DMS 273 (cell line): ENCODE data around the gene KLHL3.

Experiments
- DNase-seq: peaks from one replicate; lab custom pipeline; 2025; ENCODE audit not compliant: unreplicated experiment; lab: John Stamatoyannopoulos, UW

KLHL3 gene

DNA sequence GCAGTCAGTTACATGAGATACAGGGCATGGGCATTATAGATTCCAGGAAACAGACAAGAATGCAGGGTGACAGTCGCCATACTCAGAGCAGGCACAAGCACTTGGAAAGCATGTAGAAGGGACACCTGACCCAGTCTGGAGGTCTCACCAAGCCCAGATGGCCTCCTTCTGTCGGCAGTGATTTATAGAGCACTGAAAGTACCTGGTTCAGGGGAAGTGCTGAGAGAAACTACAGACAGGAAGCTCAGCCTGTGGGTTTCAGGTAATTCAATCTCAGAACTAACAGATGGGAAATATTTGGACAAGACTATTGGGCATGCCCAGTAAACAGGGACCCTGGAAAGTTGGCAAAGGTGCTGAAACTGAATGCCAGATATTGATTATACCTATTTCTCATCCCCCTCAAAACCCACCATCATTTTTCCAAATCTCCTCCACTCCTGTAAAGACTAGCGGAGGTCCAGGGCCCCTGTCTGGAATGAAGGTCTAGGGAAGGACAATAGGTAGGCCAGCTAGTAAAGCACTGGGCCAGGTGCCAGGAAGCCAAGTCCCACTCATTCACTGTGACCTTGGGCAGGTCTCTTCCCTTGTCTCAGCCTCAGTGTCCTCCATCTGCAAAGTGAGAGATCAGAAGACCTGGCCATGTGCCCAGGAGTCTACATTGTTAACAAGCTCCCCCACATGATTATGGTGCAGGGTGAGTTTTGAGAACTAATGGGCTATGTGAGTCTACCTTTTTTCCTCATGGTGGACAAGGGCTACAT is 26.9 kb downstream of the KLHL3 start:
- peak; percentile 57 for DNase-seq

DNA sequence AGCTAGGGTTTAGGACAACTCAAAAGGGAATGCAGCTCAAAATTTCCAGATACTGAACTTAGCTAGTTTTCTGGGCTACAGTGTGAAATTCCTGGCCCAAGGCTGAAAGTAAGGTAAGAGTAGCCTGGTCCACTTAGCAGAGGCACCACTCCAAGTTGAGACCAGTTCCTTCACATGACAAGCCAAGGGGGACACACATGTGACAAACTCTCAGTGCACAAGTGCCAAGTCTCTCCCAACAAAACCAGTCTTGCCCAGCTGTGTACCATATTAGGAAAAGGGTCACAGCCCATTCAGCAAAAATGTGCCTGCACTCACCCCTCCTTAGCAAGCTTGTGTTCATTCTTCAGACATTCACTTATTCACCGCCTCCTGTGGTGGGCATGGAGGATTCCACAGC is 27.8 kb downstream of the KLHL3 start:
- DNase-seq = no peak

DNA sequence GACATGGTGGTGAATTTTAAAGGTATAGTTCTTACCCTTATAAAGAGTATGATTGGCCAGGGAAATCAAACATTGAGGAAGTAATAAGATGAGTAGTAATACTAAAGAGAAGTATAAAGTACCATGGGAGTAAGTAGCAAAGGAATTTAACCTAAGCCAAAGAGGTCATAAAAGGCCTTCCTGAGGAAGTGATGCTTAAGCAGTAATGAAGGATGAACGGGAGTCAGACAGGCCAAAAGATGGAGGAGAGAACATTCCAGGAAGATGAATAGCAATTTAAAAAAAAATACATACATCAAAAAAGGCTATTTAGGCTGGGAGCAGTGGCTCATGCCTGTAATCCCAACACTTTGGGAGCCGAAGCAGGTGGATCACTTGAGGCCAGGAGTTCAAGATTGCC is 29.0 kb downstream of the KLHL3 start:
- DNase-seq = no peak

GRCh38 chr5:137705106-137705505 is 30.8 kb downstream of the KLHL3 start:
- no peak for DNase-seq

GRCh38 chr5:137703565-137703964 is 32.3 kb downstream of the KLHL3 start:
- no peak for DNase-seq

GRCh38 chr5:137700282-137700680 is 35.6 kb downstream of the KLHL3 start:
- no peak for DNase-seq

- peak; percentile 66 for DNase-seq
Measured at GRCh38 chr5:137699336-137700281, 36.3 kb downstream of the KLHL3 start.

GRCh38 chr5:137696481-137696880 is 39.4 kb downstream of the KLHL3 start:
- no peak for DNase-seq

- DNase-seq = no peak
Measured at GRCh38 chr5:137695651-137696428, 40.0 kb downstream of the KLHL3 start.

- no peak for DNase-seq
Measured at GRCh38 chr5:137693951-137694721, 41.8 kb downstream of the KLHL3 start.

GRCh38 chr5:137693307-137693950 is 42.5 kb downstream of the KLHL3 start:
- no peak for DNase-seq

DNA sequence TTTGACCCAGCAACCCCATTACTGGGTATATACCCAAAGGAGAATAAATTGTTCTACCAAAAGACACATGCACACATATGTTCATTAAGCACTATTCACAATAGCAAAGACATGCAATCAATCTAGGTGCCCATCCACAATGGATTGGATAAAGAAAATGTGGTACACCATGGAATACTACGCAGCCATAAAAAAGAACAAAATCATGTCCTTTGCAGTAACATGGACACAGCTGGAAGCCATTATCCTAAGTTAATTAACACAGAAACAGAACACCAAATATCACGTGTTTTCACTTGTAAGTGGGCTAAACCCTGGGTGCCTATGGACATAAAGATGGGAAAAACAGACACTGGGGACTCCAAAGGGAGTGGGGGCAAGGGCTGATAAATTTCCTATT is 46.6 kb downstream of the KLHL3 start:
- no peak for DNase-seq

DNA sequence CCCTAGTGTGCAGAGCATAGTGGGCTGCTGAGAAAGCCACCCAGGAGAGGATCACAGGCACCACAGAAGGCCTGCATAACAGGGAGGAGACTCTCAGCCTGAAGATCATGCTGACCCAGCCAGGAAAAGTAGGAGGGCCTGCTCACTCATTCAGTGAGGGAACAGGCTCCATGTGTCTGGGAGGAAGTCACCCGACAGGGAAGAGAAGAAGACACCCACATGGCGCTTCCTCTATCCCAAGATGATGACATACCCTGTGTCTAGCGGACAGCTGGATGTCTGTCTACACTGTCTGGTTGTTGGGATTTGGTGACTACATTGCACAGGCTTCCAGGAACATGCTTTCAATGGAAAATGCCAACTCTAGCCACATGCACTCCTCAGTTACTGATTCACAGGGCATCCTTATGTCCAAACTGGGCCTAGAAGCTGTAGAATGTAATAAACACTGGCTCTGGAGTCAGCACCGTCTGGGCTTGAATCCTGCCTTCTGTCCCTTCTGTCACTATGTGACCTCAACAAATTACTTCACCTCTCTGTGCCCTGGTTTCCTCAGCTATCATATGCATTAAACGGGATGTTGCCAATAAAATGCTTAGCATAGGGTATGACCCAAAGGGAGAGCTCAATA is 47.6 kb downstream of the KLHL3 start:
- peak; percentile 66 for DNase-seq

DNA sequence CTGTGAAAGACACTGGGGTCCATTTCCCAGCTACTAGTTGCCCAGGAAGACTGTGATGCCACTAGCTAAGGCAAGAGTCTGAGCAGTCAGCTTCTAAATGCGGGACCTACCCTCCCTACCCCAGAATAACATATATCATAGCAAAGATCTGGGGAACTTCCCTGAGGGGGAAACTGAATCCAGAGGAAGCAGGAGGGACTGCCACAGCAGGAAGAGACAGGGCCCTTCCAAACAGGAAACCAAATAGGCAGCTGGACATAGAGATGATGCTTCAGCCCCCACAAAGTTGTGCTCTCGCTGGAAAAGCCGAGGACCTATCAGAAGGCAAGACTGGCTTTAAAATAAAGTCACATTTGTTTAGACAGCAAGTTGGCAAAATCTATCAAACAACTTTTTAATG is 51.1 kb downstream of the KLHL3 start:
- DNase-seq = no peak

DNA sequence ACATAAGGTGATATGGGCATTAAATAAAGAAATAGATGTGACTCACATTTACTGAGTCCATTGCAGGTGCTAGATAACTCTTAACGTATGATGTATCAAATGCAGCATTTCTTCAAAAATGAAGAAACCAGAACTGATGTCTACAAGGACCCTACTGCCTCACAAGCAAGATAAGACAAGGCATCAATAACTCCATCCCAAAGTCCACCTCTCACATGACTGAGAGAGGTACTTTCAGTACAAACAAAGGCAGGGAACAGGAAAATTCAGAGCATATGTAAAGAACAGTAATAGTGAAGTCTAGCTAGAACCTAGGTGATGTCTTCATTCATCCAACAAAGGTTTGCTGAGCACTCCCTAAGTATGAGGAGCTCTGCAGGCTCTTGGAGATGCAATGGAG is 54.7 kb downstream of the KLHL3 start:
- DNase-seq = no peak

DNA sequence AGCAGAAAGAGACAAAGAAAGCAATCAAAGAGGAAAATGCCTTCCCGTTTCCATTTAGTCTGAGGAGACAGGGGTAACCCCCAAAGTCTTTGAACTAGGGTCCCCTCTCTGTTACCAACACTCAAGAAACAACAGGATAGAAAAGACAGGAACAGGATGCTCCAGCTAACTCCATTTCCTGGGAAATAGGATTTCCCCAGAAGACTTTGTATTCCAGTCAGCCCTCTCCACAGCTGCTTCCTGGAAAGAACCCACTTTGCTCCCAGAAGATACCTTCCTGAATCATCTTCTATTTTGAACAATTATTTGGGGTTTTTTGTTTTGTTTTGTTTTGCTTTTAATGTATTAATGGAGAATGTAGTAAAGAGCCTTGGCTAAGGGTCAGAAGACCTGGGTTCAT is 56.0 kb downstream of the KLHL3 start:
- DNase-seq = no peak

DNA sequence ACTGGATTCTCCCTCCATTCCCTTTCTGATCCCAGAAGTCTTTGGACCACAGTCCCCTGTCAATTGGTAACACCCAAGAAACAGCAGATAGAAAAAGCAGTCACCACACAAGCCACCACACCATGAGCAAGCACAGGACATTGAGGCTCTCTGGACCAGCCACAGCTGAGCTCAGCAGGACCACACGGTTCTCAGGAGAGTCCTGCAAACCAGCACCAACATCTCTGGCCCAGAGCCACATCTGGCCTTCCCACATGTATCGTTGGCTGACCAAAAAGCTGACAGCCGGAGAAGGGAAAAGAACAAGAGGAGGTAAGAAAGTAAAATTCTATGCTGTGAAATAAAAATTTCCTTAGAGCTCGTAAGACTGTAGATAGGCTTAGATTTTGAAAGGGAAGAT is 56.7 kb downstream of the KLHL3 start:
- DNase-seq = no peak

DNA sequence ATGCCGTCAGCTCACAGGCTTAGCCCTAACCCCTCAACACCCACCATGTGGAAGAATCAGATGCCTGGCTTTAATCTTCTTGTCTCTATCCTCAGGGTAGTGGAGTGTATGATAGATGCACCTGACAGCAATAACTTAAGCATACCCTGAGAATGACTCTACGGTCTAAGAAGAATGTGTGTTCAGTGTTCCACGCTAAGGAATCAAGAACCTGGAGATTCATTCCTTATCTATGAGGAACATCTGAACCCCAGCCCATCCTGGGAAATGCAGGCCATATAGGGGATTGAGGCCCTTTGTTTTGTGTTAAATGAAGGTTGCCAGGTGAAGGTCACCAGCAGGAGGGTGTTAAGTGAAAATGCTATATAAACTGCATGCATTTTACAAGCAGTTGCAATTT is 63.0 kb downstream of the KLHL3 start:
- DNase-seq = no peak

DNA sequence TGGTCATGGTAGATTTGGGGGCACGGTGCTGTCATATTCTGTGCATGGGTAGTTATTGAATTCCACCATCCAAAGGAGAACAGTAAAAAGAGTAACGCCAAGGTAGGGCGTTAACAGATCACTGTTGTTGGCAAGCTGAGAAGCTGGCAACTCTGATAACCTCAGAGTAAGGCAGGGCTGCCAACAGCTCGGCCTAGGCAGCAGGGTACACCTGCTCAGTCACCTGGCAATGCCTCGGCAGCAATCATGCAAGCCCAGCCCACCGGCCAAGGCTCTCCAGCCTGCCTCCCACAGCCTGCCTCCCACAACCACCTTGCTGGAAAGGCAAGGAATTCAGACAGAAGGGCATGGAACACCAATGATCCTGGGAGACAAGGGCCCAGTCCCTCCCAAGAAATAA is 63.9 kb downstream of the KLHL3 start:
- DNase-seq = no peak

DNA sequence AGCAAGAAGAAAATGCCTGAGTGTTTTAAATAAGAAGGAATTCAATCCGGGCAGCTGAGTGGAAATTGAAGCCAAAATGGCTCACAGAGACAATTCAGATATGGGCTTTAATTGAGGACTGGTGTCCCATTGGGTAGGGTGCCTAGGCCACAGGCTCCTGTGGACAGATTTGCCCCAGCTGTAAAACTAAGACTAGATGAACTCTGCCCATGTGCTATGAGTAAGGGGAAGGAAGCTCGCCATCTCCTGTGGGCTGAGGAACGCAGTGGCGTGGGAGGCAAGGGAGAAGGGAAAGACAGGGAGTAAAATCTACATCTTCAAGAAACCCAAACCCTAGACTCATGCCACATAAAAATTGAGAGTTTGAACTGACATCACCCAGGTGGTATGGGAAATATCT is 66.1 kb downstream of the KLHL3 start:
- DNase-seq = no peak
